HepG2 (cell line): Measurements from ENCODE around the gene KLHL36. TPM values are rescaled to one million over a fixed set of nuclear protein-coding genes. Genes with fewer than 3 reads are reported as not detected.
A peak's percentile ranks its signal among the peaks of the same experiment; 100 is the strongest.

ENCODE experiments used
- FOXO1 ChIP-seq: sonication (generic); formaldehyde crosslinking; IDR thresholded peaks from 2 replicates; pipeline ENCODE4 v1.4.0; 2020; ENCODE audit warnings: missing genetic modification reagents
- HMG20A ChIP-seq: IDR thresholded peaks from 2 replicates; pipeline ENCODE4 v1.6.1; 2016; ENCODE audit warnings: borderline replicate concordance
- KMT2A ChIP-seq: sonication (generic); formaldehyde crosslinking; IDR thresholded peaks from 2 replicates; pipeline ENCODE4 v1.4.0; 2020; ENCODE audit warnings: missing genetic modification reagents
- PHF20 ChIP-seq: sonication (generic); formaldehyde crosslinking; IDR thresholded peaks from 2 replicates; pipeline ENCODE4 v1.5.0; 2020; ENCODE audit warnings: mild to moderate bottlenecking, missing genetic modification reagents
- polyA plus RNA-seq, 8 experiments: library from polyadenylated mRNA; depleted of rRNA in 3 of 8; stranded (reverse) in 7 of 8; unstranded in 1 of 8; fragments of >200 nt; fragmentation: Illumina TruSeq in 4 of 8; extraction: Trizol in 4 of 8; gene quantifications; 2 replicates each; pipeline versions ENCODE4 v1.2.1 to v1.2.3, GENCODE V29; 2011 to 2016; ENCODE audit warnings: low read depth in 4 of 8, missing spikeins in 1 of 8, mixed read lengths in 1 of 8; ENCODE audit not compliant: insufficient read depth in 1 of 8
- total RNA-seq, 5 experiments: library from RNA; depleted of rRNA; stranded (reverse); fragments of >200 nt; fragmentation: Illumina TruSeq; extraction: Trizol; gene quantifications; 2 replicates each; pipeline ENCODE4 v1.2.3, GENCODE V29; 2016; ENCODE audit warnings: low read depth in 1 of 5
- TF ChIP-seq, protein P1 (sequence below): sonication (generic); formaldehyde crosslinking; conservative IDR thresholded peaks from 2 replicates; pipeline ENCODE4 v1.4.0; 2020; ENCODE audit warnings: mild to moderate bottlenecking, missing genetic modification reagents, moderate library complexity
- TF ChIP-seq, protein P2 (sequence below), 2 experiments: IDR thresholded peaks; 2 replicates each; pipeline ENCODE4 v1.6.1; 2011 to 2012; ENCODE audit warnings: low read length in 2 of 2, borderline replicate concordance in 1 of 2, low read depth in 1 of 2, mild to moderate bottlenecking in 1 of 2, moderate library complexity in 1 of 2
- TF ChIP-seq, protein P3 (sequence below): sonication (generic); formaldehyde crosslinking; IDR thresholded peaks from 2 replicates; pipeline ENCODE4 v1.8.0; 2022; ENCODE audit warnings: missing genetic modification reagents, mild to moderate bottlenecking, inconsistent platforms, borderline replicate concordance
- TF ChIP-seq, protein P4 (sequence below): sonication (generic); formaldehyde crosslinking; IDR thresholded peaks from 2 replicates; pipeline ENCODE4 v1.5.0; 2020; ENCODE audit warnings: mild to moderate bottlenecking, missing genetic modification reagents
- TF ChIP-seq, protein P5 (sequence below): sonication (generic); formaldehyde crosslinking; IDR thresholded peaks from 2 replicates; pipeline ENCODE4 v1.8.0; 2022; ENCODE audit warnings: mild to moderate bottlenecking, missing genetic modification reagents, borderline replicate concordance

The KLHL36 gene
- total and polyA plus RNA-seq, 2 of the 13 experiments (the other 11 are each of a cell fraction or from before 2014, with no cell fraction given), result 24.3 to 26.0 TPM

DNA sequence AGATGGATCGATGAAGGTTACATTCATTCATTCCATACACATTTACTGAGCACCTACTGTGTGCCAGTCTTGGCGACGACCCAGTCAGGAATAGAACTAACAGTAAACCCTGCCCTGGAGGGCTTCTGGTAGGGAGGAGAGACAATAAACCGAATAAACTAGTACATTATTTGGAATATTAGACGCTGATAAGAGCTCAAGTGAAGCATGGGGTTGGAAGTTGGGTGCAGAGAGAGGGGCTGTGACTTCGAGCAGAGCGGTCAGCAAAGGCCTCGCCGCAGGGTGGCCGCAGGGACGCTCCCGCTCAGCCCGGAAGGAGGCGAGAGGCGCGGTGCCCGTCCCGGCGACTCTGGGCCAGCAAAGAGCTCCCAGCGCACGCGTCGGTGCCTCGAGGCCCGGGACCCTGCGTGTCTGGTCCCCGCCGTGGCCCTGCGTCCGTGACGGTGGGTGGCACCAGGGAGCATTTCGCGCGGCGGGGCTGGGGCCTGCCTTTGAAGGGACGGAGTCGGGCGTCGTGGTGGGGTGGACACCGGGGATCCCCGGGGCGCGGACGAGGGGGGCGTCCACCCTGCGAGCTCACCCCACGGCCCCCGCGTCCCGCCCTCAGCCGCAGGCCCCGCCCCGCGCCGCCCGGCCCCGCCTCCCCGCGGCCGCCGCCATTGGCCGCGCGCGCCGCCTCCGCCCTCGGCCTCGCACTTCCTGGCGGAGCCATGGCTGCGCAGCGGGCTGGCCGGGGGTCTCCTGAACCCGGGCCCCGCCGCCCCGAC, at the start of gene KLHL36 (continued):
- TF ChIP-seq, protein P1, sequence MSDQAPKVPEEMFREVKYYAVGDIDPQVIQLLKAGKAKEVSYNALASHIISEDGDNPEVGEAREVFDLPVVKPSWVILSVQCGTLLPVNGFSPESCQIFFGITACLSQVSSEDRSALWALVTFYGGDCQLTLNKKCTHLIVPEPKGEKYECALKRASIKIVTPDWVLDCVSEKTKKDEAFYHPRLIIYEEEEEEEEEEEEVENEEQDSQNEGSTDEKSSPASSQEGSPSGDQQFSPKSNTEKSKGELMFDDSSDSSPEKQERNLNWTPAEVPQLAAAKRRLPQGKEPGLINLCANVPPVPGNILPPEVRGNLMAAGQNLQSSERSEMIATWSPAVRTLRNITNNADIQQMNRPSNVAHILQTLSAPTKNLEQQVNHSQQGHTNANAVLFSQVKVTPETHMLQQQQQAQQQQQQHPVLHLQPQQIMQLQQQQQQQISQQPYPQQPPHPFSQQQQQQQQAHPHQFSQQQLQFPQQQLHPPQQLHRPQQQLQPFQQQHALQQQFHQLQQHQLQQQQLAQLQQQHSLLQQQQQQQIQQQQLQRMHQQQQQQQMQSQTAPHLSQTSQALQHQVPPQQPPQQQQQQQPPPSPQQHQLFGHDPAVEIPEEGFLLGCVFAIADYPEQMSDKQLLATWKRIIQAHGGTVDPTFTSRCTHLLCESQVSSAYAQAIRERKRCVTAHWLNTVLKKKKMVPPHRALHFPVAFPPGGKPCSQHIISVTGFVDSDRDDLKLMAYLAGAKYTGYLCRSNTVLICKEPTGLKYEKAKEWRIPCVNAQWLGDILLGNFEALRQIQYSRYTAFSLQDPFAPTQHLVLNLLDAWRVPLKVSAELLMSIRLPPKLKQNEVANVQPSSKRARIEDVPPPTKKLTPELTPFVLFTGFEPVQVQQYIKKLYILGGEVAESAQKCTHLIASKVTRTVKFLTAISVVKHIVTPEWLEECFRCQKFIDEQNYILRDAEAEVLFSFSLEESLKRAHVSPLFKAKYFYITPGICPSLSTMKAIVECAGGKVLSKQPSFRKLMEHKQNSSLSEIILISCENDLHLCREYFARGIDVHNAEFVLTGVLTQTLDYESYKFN (CRISPR knock-in tag), result no peak
- TF ChIP-seq, protein P2, sequence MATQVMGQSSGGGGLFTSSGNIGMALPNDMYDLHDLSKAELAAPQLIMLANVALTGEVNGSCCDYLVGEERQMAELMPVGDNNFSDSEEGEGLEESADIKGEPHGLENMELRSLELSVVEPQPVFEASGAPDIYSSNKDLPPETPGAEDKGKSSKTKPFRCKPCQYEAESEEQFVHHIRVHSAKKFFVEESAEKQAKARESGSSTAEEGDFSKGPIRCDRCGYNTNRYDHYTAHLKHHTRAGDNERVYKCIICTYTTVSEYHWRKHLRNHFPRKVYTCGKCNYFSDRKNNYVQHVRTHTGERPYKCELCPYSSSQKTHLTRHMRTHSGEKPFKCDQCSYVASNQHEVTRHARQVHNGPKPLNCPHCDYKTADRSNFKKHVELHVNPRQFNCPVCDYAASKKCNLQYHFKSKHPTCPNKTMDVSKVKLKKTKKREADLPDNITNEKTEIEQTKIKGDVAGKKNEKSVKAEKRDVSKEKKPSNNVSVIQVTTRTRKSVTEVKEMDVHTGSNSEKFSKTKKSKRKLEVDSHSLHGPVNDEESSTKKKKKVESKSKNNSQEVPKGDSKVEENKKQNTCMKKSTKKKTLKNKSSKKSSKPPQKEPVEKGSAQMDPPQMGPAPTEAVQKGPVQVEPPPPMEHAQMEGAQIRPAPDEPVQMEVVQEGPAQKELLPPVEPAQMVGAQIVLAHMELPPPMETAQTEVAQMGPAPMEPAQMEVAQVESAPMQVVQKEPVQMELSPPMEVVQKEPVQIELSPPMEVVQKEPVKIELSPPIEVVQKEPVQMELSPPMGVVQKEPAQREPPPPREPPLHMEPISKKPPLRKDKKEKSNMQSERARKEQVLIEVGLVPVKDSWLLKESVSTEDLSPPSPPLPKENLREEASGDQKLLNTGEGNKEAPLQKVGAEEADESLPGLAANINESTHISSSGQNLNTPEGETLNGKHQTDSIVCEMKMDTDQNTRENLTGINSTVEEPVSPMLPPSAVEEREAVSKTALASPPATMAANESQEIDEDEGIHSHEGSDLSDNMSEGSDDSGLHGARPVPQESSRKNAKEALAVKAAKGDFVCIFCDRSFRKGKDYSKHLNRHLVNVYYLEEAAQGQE (IDR thresholded peaks at IDR 0.05; ENCODE audit: borderline replicate concordance in 1 of 2, low read depth in 1 of 2, low read length in 2 of 2), result no peak
- TF ChIP-seq HMG20A (CRISPR knock-in tag) (no peak), PHF20 (CRISPR knock-in tag) (no peak; the same call in 1 of the 2 replicates), KMT2A (CRISPR knock-in tag) (peak; percentile 44; the same call in 1 of the 2 replicates), FOXO1 (CRISPR knock-in tag) (peak; percentile 38; the same call in 1 of the 2 replicates)
- TF ChIP-seq, protein P3, sequence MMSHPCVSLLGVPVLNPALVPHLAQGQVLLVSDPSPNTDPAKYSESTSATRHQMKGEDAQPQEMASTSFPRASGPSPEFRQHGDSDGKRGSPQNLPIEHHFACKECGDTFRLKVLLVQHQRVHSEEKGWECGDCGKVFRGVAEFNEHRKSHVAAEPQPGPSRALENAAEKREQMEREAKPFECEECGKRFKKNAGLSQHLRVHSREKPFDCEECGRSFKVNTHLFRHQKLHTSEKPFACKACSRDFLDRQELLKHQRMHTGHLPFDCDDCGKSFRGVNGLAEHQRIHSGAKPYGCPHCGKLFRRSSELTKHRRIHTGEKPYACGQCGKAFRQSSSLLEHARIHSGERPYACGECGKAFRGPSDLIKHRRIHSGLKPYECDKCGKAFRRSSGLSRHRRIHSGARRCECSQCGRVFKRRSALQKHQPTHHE (CRISPR knock-in tag), result peak; percentile 59; the same call in 1 of the 2 replicates
- TF ChIP-seq, protein P4, sequence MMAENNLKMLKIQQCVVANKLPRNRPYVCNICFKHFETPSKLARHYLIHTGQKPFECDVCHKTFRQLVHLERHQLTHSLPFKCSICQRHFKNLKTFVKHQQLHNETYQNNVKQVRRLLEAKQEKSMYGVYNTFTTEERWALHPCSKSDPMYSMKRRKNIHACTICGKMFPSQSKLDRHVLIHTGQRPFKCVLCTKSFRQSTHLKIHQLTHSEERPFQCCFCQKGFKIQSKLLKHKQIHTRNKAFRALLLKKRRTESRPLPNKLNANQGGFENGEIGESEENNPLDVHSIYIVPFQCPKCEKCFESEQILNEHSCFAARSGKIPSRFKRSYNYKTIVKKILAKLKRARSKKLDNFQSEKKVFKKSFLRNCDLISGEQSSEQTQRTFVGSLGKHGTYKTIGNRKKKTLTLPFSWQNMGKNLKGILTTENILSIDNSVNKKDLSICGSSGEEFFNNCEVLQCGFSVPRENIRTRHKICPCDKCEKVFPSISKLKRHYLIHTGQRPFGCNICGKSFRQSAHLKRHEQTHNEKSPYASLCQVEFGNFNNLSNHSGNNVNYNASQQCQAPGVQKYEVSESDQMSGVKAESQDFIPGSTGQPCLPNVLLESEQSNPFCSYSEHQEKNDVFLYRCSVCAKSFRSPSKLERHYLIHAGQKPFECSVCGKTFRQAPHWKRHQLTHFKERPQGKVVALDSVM (CRISPR knock-in tag), result 0 out of 2 replicates have a peak, but pooled peaks have one; percentile 47
- TF ChIP-seq, protein P5, sequence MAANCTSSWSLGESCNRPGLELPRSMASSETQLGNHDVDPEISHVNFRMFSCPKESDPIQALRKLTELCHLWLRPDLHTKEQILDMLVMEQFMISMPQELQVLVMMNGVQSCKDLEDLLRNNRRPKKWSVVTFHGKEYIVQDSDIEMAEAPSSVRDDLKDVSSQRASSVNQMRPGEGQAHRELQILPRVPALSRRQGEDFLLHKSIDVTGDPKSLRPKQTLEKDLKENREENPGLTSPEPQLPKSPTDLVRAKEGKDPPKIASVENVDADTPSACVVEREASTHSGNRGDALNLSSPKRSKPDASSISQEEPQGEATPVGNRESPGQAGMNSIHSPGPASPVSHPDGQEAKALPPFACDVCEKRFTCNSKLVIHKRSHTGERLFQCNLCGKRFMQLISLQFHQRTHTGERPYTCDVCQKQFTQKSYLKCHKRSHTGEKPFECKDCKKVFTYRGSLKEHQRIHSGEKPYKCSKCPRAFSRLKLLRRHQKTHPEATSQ (CRISPR knock-in tag), result no peak
